ENCODE data around the gene AHDC1. TPM values are rescaled to one million over a fixed set of nuclear protein-coding genes. Genes with fewer than 3 reads are reported as not detected.
A peak's percentile ranks its signal among the peaks of the same experiment; 100 is the strongest.

The AHDC1 gene
- total RNA-seq, 1 experiment from 2014 or later = 49.0 TPM

GRCh38 chr1:27601771-27602461 is 2.0 kb downstream of the AHDC1 start:
- ChIA-PET POLR2A (interaction anchor here (0.8 to 6.5 kb wide), 5 partner anchors 27 to 186 kb away, joined by 4 to 33 read pairs (median 6); no protein-coding TSS in a partner anchor), CTCF (interaction anchor here (0.5 to 13.6 kb wide), 22 partner anchors 10 to 301 kb away, joined by 3 to 376 read pairs (median 5); partner anchors contain the start of genes CD164L2 and WASF2)
- H3K27me3 Mint-ChIP-seq (ENCODE audit: low read depth) = no peaks in the 10 kb centered on the region; the same call in 1 of the 2 replicates
- peaks cover 51% of the 10 kb centered on the region for H3K4me1 Mint-ChIP-seq
- ATAC-seq (no peak), DNase-seq (ENCODE audit: low spot score) (no peak)
- no peaks in the 10 kb centered on the region for H3K9me3 Mint-ChIP-seq
- no peaks in the 10 kb centered on the region for H3K36me3 Mint-ChIP-seq
- H3K4me3 Mint-ChIP-seq = peak overlapping the region; percentile 77
- TF ChIP-seq, protein P1, sequence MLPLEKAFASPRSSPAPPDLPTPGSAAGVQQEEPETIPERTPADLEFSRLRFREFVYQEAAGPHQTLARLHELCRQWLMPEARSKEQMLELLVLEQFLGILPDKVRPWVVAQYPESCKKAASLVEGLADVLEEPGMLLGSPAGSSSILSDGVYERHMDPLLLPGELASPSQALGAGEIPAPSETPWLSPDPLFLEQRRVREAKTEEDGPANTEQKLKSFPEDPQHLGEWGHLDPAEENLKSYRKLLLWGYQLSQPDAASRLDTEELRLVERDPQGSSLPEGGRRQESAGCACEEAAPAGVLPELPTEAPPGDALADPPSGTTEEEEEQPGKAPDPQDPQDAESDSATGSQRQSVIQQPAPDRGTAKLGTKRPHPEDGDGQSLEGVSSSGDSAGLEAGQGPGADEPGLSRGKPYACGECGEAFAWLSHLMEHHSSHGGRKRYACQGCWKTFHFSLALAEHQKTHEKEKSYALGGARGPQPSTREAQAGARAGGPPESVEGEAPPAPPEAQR (CRISPR knock-in tag; IDR thresholded peaks at IDR 0.05) = no peak
- TF ChIP-seq NFE2L1 (CRISPR knock-in tag; IDR thresholded peaks at IDR 0.05) = no peak
- no peak for TF ChIP-seq NR1H2 (CRISPR knock-in tag; IDR thresholded peaks at IDR 0.05)
- no peak for TF ChIP-seq ZNF416 (CRISPR knock-in tag; IDR thresholded peaks at IDR 0.05)
- no peak for TF ChIP-seq FOXP1 (CRISPR knock-in tag; IDR thresholded peaks at IDR 0.05; ENCODE audit: borderline replicate concordance)
- TF ChIP-seq ELF4 (CRISPR knock-in tag; IDR thresholded peaks at IDR 0.05; ENCODE audit: low read depth) = no peak
- no peak for TF ChIP-seq ZNF138 (CRISPR knock-in tag; conservative IDR thresholded peaks at IDR 0.05)
- no peak for TF ChIP-seq SMAD4 (CRISPR knock-in tag; IDR thresholded peaks at IDR 0.05)
- TF ChIP-seq FOXK1 (CRISPR knock-in tag; IDR thresholded peaks at IDR 0.05) = no peak
- TF ChIP-seq E2F4 (CRISPR knock-in tag; IDR thresholded peaks at IDR 0.05; ENCODE audit: borderline replicate concordance, low read depth) = no peak
- no peak for TF ChIP-seq ZNF671 (CRISPR knock-in tag; IDR thresholded peaks at IDR 0.05)
- TF ChIP-seq, protein P2, sequence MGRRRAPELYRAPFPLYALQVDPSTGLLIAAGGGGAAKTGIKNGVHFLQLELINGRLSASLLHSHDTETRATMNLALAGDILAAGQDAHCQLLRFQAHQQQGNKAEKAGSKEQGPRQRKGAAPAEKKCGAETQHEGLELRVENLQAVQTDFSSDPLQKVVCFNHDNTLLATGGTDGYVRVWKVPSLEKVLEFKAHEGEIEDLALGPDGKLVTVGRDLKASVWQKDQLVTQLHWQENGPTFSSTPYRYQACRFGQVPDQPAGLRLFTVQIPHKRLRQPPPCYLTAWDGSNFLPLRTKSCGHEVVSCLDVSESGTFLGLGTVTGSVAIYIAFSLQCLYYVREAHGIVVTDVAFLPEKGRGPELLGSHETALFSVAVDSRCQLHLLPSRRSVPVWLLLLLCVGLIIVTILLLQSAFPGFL (CRISPR knock-in tag; IDR thresholded peaks at IDR 0.05; ENCODE audit: borderline replicate concordance) = no peak
- TF ChIP-seq USF1 (CRISPR knock-in tag; IDR thresholded peaks at IDR 0.05) = no peak
- TF ChIP-seq ZNF423 (CRISPR knock-in tag; IDR thresholded peaks at IDR 0.05) = no peak
- no peak for TF ChIP-seq ZNF317 (CRISPR knock-in tag; IDR thresholded peaks at IDR 0.05; ENCODE audit: borderline replicate concordance, low read depth)
- TF ChIP-seq NR2C2 (CRISPR knock-in tag; IDR thresholded peaks at IDR 0.05) = no peak
- no peak for TF ChIP-seq ZNF425 (CRISPR knock-in tag; conservative IDR thresholded peaks at IDR 0.05)
- TF ChIP-seq GTF2I (CRISPR knock-in tag; conservative IDR thresholded peaks at IDR 0.05) = no peak
- no peak for TF ChIP-seq CDX4 (CRISPR knock-in tag; IDR thresholded peaks at IDR 0.05; ENCODE audit: borderline replicate concordance)
- H3K27ac Mint-ChIP-seq = no peak overlapping the region

Data from WTC11 (cell line).